ENCODE data around the gene SLC24A3.

The SLC24A3 gene

GRCh38 chr20:19451231-19451922, 238.9 kb downstream of the SLC24A3 start:
- Histone ChIP-seq H3K36me3 (ENCODE audit: control insufficient read depth, low read length) (no peaks in the 10 kb centered on the region), H3K27ac (ENCODE audit: low read depth, low read length) (no peak overlapping the region), H4K20me1 (ENCODE audit: control insufficient read depth, insufficient read depth, low read depth, low read length) (no peaks in the 10 kb centered on the region), H3K4me1 (ENCODE audit: control insufficient read depth, low read length) (no peaks in the 10 kb centered on the region), H3K9me3 (ENCODE audit: control insufficient read depth, insufficient read depth, low read length) (no peaks in the 10 kb centered on the region), H3K9me2 (replicated peaks; ENCODE audit: control insufficient read depth, low read length) (no peaks in the 10 kb centered on the region), H3F3A (ENCODE audit: control insufficient read depth, insufficient read depth) (no peaks in the 10 kb centered on the region), H3K4me2 (ENCODE audit: low read length) (no peak overlapping the region), H3K27me3 (ENCODE audit: control insufficient read depth, low read length) (no peaks in the 10 kb centered on the region), H3K4me3 (ENCODE audit: low read length) (no peak overlapping the region), H3K79me2 (ENCODE audit: control insufficient read depth, low read length) (no peaks in the 10 kb centered on the region)
- no peak for TF ChIP-seq CTCF (IDR thresholded peaks at IDR 0.05; ENCODE audit: low read depth, low read length, poor library complexity, severe bottlenecking)

- Histone ChIP-seq H3K9me2 (replicated peaks; ENCODE audit: control insufficient read depth, low read length) (no peaks in the 10 kb centered on the region), H3K27ac (ENCODE audit: low read depth, low read length) (no peak overlapping the region), H3K4me1 (ENCODE audit: control insufficient read depth, low read length) (no peaks in the 10 kb centered on the region), H3K27me3 (ENCODE audit: control insufficient read depth, low read length) (no peaks in the 10 kb centered on the region), H3K9me3 (ENCODE audit: control insufficient read depth, insufficient read depth, low read length) (no peaks in the 10 kb centered on the region), H4K20me1 (ENCODE audit: control insufficient read depth, insufficient read depth, low read depth, low read length) (no peaks in the 10 kb centered on the region), H3K36me3 (ENCODE audit: control insufficient read depth, low read length) (no peaks in the 10 kb centered on the region), H3F3A (ENCODE audit: control insufficient read depth, insufficient read depth) (no peaks in the 10 kb centered on the region), H3K4me2 (ENCODE audit: low read length) (no peak overlapping the region), H3K79me2 (ENCODE audit: control insufficient read depth, low read length) (no peaks in the 10 kb centered on the region), H3K4me3 (ENCODE audit: low read length) (no peak overlapping the region)
- TF ChIP-seq CTCF (IDR thresholded peaks at IDR 0.05; ENCODE audit: low read depth, low read length, poor library complexity, severe bottlenecking) = no peak
- no peak for TF ChIP-seq EZH2phosphoT487 (IDR thresholded peaks at IDR 0.05; ENCODE audit: borderline replicate concordance, low read length)
Observed at GRCh38 chr20:19451923-19452295, 239.5 kb downstream of the SLC24A3 start.

DNA sequence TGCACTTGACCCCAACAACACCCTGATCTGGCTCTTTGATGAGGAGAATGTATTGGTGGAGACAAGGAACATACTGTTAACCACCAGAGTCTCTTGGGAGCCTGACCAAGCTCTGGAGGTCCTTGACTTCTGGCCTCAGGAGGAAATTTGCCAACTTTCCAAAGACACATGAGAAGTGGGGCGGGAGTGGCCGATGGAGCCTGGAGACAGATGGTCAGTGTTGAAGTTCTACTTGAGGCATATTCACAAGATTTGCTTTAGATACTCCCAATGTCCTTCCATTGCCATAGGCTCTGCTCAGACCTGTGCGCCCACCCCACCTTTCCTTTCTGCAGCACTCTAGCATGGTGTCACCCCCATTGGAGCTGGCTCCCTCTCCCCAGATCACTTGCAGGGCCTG, 241.0 kb downstream of the SLC24A3 start:
- Histone ChIP-seq H3K4me1 (ENCODE audit: control insufficient read depth, low read length) (no peaks in the 10 kb centered on the region), H3K4me3 (ENCODE audit: low read length) (no peak overlapping the region), H3K9me2 (replicated peaks; ENCODE audit: control insufficient read depth, low read length) (no peaks in the 10 kb centered on the region), H3K9me3 (ENCODE audit: control insufficient read depth, insufficient read depth, low read length) (no peaks in the 10 kb centered on the region), H3F3A (ENCODE audit: control insufficient read depth, insufficient read depth) (no peaks in the 10 kb centered on the region), H3K27ac (ENCODE audit: low read depth, low read length) (no peak overlapping the region), H3K36me3 (ENCODE audit: control insufficient read depth, low read length) (no peaks in the 10 kb centered on the region), H3K4me2 (ENCODE audit: low read length) (no peak overlapping the region), H3K79me2 (ENCODE audit: control insufficient read depth, low read length) (no peaks in the 10 kb centered on the region), H3K27me3 (ENCODE audit: control insufficient read depth, low read length) (no peaks in the 10 kb centered on the region), H4K20me1 (ENCODE audit: control insufficient read depth, insufficient read depth, low read depth, low read length) (no peaks in the 10 kb centered on the region)
- TF ChIP-seq EZH2phosphoT487 (IDR thresholded peaks at IDR 0.05; ENCODE audit: borderline replicate concordance, low read length) = no peak
- TF ChIP-seq CTCF (IDR thresholded peaks at IDR 0.05; ENCODE audit: low read depth, low read length, poor library complexity, severe bottlenecking) = no peak

All from DOHH2 (cell line).